Lower leg skin (tissue), 4 donors: Measurements from ENCODE around the gene SPRR2G. TPM values are rescaled to one million over a fixed set of nuclear protein-coding genes. Genes with fewer than 3 reads are reported as not detected.
"Not testable (repeated sequence)": the region's sequence is repeated elsewhere in the genome, so short reads cannot be mapped to it uniquely, and the experiment has no call there.

Experiments used
- DNase-seq, 2 donors: peaks; one replicate each; pipeline ENCODE4 v3.0.0-alpha.2; 2019; ENCODE audit warnings: low spot score in 2 of 2
- H3K4me3 ChIP-seq: fragments of 200-600 bp; sonication (generic); 2 replicates; pipeline ENCODE4 v1.5.1; 2017; ENCODE audit warnings: mild to moderate bottlenecking, low read depth; ENCODE audit not compliant: poor library complexity, severe bottlenecking
- POLR2A ChIP-seq, 2 donors: fragments of 450-650 bp; IDR thresholded peaks; one replicate each; pipeline ENCODE4 v1.6.1; 2016 to 2017; ENCODE audit warnings: antibody characterized with exemption in 2 of 2, mild to moderate bottlenecking in 1 of 2, moderate library complexity in 1 of 2
- WGBS, 2 donors: methylation state at CpG; one replicate each; pipeline ENCODE4 v1.1.5; 2018; 5-methylcytosine and 5-hydroxymethylcytosine counted together
- intact Hi-C: fragments of 100-400 bp; cut with DNase I; formaldehyde crosslinking; loops from one replicate; pipeline ENCODE4 v1.15.0; 2023; ENCODE audit warnings: low total_unique reads
- total RNA-seq, 4 donors: library from RNA; depleted of rRNA; stranded (reverse); fragments of >200 nt; gene quantifications; one replicate each; pipeline ENCODE4 v1.1.0, GENCODE V29; 2016
- TF ChIP-seq, protein P1 (sequence below), 3 donors: fragments of 450-650 bp; IDR thresholded peaks; one replicate each; pipeline ENCODE4 v1.5.1; 2016; ENCODE audit warnings: antibody characterized with exemption in 3 of 3, mild to moderate bottlenecking in 3 of 3, moderate library complexity in 2 of 3

SPRR2G gene
- total RNA-seq, 4 donors from 2014 or later: 58.1 to 175 (median 92.7) TPM

- H3K4me3 ChIP-seq: no peak overlapping the region
- intact Hi-C loops: no loop called here
- 70 to 82% methylated on average over 1 of the region's 1 CpG for WGBS, 2 donors
- no peak for DNase-seq
- TF ChIP-seq, protein P1, sequence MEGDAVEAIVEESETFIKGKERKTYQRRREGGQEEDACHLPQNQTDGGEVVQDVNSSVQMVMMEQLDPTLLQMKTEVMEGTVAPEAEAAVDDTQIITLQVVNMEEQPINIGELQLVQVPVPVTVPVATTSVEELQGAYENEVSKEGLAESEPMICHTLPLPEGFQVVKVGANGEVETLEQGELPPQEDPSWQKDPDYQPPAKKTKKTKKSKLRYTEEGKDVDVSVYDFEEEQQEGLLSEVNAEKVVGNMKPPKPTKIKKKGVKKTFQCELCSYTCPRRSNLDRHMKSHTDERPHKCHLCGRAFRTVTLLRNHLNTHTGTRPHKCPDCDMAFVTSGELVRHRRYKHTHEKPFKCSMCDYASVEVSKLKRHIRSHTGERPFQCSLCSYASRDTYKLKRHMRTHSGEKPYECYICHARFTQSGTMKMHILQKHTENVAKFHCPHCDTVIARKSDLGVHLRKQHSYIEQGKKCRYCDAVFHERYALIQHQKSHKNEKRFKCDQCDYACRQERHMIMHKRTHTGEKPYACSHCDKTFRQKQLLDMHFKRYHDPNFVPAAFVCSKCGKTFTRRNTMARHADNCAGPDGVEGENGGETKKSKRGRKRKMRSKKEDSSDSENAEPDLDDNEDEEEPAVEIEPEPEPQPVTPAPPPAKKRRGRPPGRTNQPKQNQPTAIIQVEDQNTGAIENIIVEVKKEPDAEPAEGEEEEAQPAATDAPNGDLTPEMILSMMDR (IDR thresholded peaks at IDR 0.05): no peak
- no peak for TF ChIP-seq POLR2A (IDR thresholded peaks at IDR 0.05)
These were observed 25.2 kb downstream of the SPRR2G start for GRCh38 chr1:153125536-153125935.

DNA sequence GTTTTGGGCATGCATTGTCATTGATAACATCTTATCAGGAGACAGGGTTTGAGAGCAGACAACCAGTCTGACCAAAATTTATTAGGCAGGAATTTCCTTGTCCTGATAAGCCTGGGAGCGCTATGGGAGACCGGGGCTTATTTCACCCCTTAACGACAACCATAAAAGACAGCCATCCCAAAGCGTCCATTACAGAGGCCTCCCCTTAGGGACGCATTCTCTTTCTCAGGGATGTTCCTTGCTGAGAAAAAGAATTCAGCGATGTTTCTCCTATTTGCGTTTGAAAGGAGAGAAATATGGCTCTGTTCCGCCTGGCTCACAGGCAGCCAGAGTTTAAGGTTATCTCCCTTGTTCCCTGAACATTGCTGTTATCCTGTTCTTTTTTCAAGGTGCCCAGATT lies 26.9 kb downstream of the SPRR2G start:
- WGBS, 2 donors: 71 to 83% methylated on average over 8 of the region's 8 CpGs
- intact Hi-C loops, DNase-seq, H3K4me3 ChIP-seq: not testable (repeated sequence)

DNA sequence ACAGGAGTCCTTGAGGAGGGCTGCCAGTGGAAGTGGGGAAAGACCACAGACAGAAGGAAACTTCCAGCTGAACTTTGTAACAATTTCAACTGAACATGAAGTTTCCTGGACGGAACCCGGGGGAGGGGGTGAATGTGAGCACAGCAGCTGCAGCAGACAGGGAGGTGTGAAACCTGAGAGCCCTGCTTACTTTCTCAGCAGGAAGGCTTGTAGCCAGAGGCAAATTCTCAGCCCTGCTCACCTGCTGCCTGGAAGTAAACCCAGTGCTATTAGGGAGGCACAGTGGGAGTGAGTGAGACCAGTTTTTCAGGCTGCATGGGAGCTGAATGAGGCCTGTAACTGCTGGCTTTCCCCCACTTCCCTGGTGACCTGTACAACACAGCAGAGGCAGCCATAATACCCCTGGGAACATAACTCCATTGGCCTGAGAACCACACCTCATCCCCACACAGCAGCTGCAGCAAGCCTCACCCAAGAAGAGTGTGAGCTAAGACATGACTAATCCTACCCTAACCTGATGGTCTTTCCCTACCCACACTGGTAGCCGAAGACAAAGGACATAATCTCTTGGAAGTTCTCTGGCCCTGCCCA lies 27.8 kb downstream of the SPRR2G start:
- TF ChIP-seq POLR2A (IDR thresholded peaks at IDR 0.05): no peak
- TF ChIP-seq, protein P1 (IDR thresholded peaks at IDR 0.05): no peak
- WGBS, 2 donors: 16 to 53% methylated on average over 3 of the region's 3 CpGs
- intact Hi-C loops: no loop called here
- peak in 1 of 2 donors; percentile 22 for DNase-seq
- H3K4me3 ChIP-seq: no peak overlapping the region

DNA sequence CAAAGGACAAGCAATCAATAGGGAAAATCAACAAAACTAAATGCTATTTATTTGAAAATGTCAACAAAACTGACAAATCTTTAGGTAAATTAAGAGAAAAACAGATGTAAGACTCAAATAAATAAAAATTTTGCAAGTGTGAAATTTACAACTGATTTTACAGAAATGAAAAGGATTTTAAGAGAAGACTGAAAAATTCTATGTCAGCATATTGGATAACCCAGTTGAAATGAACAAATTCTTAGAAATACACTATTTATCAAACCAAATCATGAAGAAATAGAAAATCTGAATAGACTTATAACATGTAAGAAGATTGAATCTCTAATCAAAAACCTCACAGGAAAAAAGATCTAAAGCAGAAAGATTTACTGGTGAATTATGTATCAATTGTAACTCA lies 29.7 kb downstream of the SPRR2G start:
- DNase-seq: no peak
- intact Hi-C loops: no loop called here
- H3K4me3 ChIP-seq: no peak overlapping the region
- TF ChIP-seq POLR2A (IDR thresholded peaks at IDR 0.05): no peak

- no peak for TF ChIP-seq POLR2A (IDR thresholded peaks at IDR 0.05)
- TF ChIP-seq, protein P1 (IDR thresholded peaks at IDR 0.05): no peak
- WGBS, 2 donors: 65 to 67% methylated on average over 3 of the region's 3 CpGs
- intact Hi-C loops: no loop called here
- H3K4me3 ChIP-seq: no peak overlapping the region
- no peak for DNase-seq
These were observed 31.2 kb downstream of the SPRR2G start for GRCh38 chr1:153119491-153119971.

DNA sequence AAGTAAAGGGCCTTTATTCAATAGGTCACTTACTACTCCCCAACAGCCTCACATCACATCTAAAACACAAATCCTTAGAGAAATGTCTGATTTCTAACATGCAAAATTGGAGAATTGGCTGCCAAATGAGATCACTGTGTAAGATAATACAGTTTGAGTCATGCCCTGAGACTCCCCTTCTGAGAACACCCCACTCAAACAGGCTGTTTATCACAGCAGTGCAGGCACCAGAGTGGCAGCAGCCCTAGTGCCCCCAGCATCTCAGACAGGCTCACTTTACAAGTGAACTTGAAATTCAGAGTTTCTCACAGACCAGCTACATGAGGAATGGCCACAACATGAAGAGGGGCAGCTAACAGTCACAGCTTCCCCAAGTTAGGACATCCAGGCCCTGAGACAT lies 35.4 kb downstream of the SPRR2G start:
- H3K4me3 ChIP-seq, intact Hi-C loops, DNase-seq: not testable (repeated sequence)

GRCh38 chr1:153113416-153113815 lies 37.3 kb downstream of the SPRR2G start, which contains the start of gene SPRR2F:
TSS of gene SPRR2F (minus strand) at chr1:153113516. CDS start at chr1:153112733, 783 bp downstream.
- H3K4me3 ChIP-seq: no peak within 1 kb of the TSS
- 83 to 89% methylated on average over 3 of the region's 3 CpGs for WGBS, 2 donors
- intact Hi-C loops: no loop called here
- TF ChIP-seq POLR2A (IDR thresholded peaks at IDR 0.05): no peak
- TF ChIP-seq, protein P1 (IDR thresholded peaks at IDR 0.05): no peak
- DNase-seq: no peak

- H3K4me3 ChIP-seq, intact Hi-C loops, DNase-seq: not testable (repeated sequence)
- WGBS, 2 donors: 73 to 83% methylated on average over 5 of the region's 5 CpGs
These were observed 38.2 kb downstream of the SPRR2G start for GRCh38 chr1:153112454-153112853.
